PC-9 (cell line): ENCODE data around the gene MS4A10.

Experiments used
- CTCF ChIP-seq: fragments of 200-600 bp; sonication (generic); conservative IDR thresholded peaks from 2 replicates; pipeline ENCODE4 v1.6.1; 2017; ENCODE audit warnings: mixed run types, antibody characterized with exemption, mild to moderate bottlenecking, moderate library complexity
- EZH2 ChIP-seq: fragments of 200-600 bp; sonication (generic); IDR thresholded peaks from 2 replicates; pipeline ENCODE4 v1.8.0; 2017; ENCODE audit warnings: antibody characterized with exemption, low read depth

- TF ChIP-seq CTCF (0 out of 2 replicates have a peak, but pooled peaks have one; percentile 24), EZH2 (no peak)
Observed at GRCh38 chr11:60763692-60764369, 21.3 kb upstream of the MS4A10 start.
